CD4-positive, alpha-beta T cell treated with Interleukin-10 for 1 hour (primary cell): Measurements from ENCODE around the gene IPCEF1.
A peak's percentile ranks its signal among the peaks of the same experiment; 100 is the strongest.
"Not testable (repeated sequence)": the region's sequence is repeated elsewhere in the genome, so short reads cannot be mapped to it uniquely, and the experiment has no call there.

Source experiments
- DNase-seq: peaks from one replicate; pipeline ENCODE4 v3.0.0-alpha.2; 2020

IPCEF1 gene

GRCh38 chr6:154243793-154244750 lies 112.5 kb downstream of the IPCEF1 start:
- peak; percentile 44 for DNase-seq

DNA sequence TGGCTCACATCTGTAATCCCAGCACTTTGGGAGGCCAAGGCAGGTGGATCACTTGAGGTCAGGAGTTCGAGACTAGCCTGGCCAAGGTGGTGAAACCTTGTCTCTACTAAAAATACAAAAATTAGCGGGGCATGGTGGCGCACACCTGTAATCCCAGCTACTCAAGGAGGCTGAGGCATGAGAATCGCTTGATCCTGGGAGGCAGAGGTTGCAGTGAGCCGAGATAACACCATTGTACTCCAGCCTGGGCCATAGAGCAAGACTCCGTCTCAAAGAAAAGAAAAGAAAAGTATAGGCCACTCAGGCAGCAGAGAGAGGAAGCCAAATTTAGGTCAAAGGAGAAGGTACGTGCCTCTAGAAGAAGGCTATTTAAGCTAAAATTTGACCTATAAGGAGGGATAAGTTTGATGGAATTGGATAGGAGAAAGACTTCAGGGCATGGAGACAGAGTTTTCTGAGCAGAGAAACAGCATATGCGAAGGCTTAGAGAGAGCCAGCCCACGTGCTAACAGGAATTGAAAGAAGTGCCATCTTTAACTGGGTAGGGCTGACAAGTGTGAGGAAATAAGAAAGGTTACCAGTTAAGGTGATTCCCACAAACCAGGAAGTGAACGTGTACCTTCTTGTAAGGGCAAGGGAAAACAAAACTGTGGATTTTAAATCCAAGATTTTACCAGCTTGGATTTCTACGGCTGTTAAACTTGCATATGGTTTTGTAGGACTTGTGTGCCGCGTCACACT lies 113.8 kb downstream of the IPCEF1 start:
- no peak for DNase-seq

GRCh38 chr6:154241581-154241980 lies 115.0 kb downstream of the IPCEF1 start:
- DNase-seq: no peak

- not testable (repeated sequence) for DNase-seq
These were observed 115.5 kb downstream of the IPCEF1 start for GRCh38 chr6:154241061-154241460.

DNA sequence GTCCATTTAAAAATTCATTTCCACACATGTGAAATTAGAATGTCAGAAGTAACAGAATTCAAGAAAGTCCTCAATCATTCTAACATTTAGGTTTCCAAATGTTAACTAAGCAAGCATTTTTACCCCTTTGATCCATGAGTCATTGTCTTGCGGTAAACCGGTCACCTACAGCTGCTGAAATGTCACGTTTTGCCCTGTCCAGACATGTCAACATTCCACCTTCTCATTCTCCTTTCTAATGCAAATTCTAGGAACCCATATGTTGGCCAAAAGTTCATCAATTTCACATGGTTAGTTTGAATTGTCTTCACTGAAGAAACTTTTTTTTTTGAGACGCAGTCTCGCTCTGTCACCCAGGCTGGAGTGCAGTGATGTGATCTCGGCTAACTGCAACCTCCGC lies 117.2 kb downstream of the IPCEF1 start:
- no peak for DNase-seq

GRCh38 chr6:154238831-154239230 lies 117.8 kb downstream of the IPCEF1 start:
- DNase-seq: no peak

DNA sequence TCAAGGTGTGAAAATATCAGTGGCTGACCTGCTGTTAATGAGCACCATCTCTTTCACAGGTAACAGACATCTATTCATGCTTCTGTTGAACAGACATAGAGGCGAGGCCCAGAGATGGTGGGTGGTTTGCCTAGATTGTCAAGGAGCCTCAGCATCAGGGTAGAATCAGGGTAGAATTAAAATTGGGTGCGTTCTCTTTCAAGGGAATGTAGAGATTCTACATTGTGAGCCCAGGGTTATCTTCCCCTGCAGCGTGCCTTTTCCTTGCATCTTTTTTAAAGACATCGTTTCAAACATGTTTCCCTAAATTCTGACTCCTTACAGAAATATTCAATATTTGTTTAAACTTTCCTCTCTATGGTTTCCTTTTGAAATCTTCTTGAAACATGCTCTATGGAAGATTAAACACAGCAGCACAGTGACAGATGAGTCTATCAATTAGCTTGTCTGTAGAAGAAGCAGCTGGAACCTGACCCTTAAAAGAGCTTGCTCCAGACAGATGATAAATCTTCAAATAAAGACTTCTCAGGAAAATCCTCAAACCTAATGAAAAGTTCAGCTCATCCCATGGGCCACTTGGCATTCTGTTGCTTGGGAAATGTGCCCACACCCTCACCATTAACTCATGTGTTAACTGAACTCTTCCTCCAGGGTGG lies 119.8 kb downstream of the IPCEF1 start:
- no peak for DNase-seq

DNA sequence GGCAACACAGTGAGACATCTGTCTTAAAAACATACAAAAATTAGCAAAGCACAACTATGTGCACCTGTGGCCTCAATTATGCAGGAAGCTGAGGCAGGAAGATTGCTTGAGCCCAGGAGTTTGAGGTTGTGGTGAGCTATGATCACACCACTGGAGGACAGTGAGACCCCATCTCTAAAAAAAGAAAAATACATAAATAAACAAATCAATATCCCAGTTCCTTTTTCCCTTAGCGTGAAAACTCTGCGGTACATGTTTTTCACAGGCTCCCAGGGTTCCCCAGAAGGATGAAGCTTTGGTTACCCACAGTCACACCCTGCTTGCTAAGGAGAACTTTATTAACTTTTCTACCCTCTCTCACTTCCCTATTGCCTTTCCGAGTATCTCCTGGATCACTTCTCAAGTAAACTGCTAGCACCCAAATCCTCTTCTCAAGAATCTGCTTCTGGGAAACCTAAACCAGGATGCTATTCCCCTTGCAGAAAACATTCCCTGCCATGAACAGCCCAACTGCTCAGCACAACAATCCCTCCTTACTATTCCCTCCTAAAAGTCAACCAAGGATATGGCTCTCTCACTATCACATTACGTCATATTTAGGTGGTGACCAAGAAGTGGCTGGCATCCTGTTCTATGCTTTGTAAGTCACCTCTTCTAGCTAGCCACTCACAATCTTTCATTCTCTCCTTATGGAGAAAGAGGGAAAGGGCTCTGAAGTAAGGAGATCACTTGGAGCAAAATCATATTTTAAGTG lies 122.4 kb downstream of the IPCEF1 start:
- no peak for DNase-seq

- no peak for DNase-seq
These were observed 123.2 kb downstream of the IPCEF1 start for GRCh38 chr6:154233383-154233782.

DNA sequence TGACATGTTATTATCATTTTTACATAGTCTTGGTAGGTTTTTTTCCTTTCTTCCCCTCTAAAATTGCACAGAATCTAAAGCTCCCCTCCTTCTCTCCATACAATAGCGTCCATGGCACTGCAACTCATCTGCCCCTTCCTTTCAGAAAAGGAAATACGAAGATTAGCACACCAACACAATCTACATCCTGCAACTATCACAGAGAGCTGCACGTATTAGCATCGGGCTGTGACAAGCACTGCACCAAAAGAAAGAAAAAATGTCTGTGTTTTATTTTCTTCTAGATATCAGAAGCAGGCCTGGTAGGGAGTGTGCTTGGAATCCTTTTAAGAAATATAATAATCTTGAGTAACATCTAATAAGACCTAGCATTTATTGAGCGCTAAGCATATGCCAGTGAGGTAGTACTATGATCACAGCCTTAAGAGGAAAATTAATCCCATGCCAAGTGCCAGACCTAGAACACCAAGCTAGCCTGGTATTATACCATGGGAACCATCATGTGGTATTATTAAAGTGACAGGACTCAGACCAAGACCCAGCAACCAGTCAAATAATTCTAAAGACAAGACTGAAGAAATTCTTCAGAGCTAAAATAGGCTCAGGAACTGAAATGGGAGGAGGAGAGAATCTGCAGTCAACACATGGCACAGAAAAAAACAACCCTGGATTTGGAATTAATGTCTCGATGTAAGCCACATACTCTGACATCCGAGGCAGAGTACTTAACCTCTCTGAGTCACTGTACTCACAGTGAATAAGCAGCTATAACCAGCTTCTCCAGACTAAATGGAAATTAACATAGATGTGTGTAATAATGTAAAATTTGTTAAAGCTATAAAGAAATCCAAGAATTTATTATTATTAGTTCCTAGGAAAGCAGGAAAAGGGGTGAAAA lies 124.3 kb downstream of the IPCEF1 start:
- DNase-seq: no peak

DNA sequence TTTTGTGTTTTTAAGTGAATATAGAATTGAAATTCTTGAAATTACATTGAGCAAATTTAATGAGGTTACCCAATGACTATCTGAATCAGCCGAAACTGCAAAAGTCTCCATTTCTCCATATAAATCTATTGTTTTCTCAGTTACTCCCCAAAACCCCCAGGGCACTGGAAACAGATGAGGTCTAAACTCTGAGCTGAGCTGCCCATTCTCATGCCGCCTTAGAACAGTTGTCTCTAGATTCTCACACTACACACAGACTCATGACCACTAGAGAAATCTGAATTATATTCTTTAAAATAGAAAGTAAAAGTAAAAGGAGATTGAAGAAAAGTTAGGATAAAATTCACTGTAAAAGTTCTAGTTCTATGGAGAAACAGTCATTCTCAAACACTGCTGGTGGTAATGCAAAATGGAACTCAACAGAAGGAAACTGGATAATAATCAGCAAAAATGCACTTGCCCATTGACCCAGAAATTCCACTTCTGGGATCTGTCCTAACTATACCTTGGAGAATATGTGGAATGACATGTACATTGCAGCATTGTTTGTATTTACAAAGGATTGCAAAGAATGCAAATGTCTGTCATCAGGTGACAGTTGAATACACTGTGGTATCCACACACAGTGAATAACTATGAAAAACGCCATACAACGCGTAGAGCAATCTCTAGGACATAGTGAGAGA lies 125.5 kb downstream of the IPCEF1 start:
- DNase-seq: no peak

- no peak for DNase-seq
These were observed 126.2 kb downstream of the IPCEF1 start for GRCh38 chr6:154230393-154230792.

- peak; percentile 74 for DNase-seq
These were observed 126.8 kb downstream of the IPCEF1 start for GRCh38 chr6:154229786-154230185.

GRCh38 chr6:154228521-154228905 lies 128.1 kb downstream of the IPCEF1 start:
- DNase-seq: no peak

DNA sequence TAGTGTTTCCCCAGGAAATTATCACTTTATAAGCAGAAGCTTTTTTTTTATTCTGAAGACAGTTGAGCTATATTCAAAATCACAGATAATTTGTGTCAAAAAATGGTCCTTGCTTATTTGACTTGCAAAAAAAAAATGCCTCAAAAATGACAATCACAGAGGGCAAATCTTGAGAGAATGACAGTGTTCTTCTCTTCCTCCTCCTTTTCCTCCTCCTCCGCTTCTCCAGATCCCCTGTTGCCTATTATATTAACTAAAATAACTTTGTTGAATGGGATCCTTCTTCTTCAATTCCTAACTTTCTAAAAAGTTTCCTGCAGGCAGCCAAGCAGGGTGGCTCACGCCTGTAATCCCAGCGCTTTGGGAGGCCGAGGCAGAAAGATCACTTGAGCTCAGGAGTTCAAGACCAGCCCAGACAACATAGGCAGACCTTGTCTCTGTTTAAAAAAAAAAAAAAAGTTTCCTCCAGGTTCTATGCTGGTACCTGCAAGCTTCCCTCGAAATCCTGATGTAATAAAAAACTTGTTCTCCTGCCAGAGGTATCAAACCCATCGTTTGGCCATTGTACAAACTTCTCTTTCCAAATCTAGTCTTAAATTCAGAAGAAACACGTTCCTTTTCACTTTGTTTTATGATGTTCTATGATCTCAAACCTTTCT lies 128.6 kb downstream of the IPCEF1 start:
- DNase-seq: no peak

- DNase-seq: no peak
These were observed 130.1 kb downstream of the IPCEF1 start for GRCh38 chr6:154226461-154226860.

DNA sequence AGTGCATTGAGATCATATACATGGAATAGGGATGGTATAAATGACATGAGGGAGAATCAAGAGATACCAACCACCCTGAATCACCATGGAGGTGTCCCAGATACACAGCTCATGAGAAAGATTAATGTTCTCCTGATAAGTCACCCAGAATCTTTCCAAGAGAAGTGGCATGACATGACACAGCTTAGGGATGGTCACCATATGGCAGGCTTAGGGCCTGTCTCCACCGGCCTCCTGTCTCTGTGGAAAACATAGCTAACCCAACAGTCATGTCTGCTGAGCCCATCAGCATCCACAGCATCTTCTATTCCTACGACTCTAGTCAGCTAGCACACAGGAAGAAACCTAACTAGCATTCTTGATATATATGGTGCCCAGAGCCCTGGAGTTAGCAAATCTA lies 133.3 kb downstream of the IPCEF1 start:
- no peak for DNase-seq

- no peak for DNase-seq
These were observed 133.9 kb downstream of the IPCEF1 start for GRCh38 chr6:154222716-154223115.

DNA sequence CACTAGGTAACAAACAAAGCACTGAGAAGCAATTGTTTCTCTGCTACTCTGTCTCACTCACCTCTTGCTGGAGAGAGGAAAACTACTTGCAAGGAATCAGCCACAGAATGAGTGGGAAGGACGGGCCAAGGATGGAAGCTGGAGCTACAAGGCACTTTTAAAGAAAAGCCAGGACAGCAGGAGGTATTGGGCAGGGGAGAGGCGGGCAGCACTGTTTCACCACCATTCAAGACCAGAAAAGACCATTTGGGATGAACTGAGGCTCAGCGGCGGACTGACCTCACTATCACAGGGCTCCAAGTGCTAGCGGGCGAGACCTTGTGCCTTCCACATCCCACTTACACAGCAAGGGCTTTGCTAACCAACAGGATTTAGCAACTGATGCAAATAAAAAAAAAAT lies 137.4 kb downstream of the IPCEF1 start:
- DNase-seq: no peak

DNA sequence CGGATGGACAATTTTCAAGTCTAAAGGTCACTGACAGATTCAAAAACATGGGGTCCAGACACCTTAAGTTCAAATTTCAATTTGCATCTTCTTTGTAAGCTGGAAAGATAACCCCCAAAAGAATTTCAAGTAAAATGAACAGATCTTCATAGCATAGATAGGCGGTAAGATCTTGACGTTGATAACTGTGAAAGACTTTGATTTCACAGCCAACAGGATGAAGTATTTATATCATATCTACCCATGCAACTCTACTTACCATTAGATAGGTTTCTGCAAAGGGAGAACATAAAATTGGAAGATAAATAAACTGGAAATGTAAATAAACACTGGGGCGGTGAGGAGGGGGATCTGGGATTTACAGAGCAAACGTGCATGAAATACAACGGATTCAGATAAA lies 137.8 kb downstream of the IPCEF1 start:
- DNase-seq: no peak

DNA sequence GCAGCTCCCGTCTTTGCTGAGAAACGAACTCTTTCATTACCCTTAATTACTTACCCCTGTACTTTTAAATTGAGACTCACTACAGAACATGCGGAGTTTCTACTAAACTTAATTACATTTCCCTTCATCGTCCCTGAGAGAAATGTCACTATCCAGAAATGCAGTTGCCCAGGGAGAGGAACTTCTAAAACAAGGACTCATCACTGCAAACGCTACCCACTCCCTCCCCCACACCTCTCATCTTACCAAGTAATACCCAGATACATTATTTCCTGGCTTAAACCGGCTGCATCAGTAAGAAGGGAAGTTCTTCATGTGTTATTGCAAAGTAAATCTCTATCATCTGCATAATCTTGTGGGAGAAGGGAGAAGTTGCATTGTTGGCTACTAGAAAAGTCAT lies 138.3 kb downstream of the IPCEF1 start:
- DNase-seq: no peak
